Measurements from ENCODE around the gene NTRK3. TPM values are rescaled to one million over a fixed set of nuclear protein-coding genes. Genes with fewer than 3 reads are reported as not detected.

The NTRK3 gene
- total and polyA plus RNA-seq, 4 donors: 0.21 to 2.9 (median 0.32) TPM

DNA sequence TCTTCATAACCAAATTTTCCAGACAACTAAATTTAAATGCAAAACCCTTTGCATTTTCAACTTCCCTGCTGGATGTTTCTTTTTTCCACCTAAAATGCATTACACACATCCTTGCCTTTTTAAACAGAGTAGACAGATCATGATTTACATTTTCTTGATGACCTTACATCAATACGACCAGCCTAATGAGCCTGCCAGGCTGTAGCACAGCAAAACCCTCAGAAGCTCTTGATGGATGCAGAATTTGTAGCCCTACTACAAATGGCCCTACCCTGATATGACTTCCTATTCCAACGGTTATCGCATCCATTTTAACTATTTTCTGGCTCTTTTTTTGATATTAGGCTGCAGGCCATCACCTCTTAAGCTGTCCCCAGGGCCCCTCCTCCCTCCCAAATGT, 66.3 kb downstream of the NTRK3 start:
- TF ChIP-seq RXRA (IDR thresholded peaks at IDR 0.05) (no peak), YY1 (IDR thresholded peaks at IDR 0.05) (no peak), NR2F2 (IDR thresholded peaks at IDR 0.05) (no peak), GABPA (IDR thresholded peaks at IDR 0.05 in 1 of 2, conservative IDR thresholded peaks at IDR 0.05 in 1 of 2) (no peak), TAF1 (conservative IDR thresholded peaks at IDR 0.05) (no peak), FOXA2 (IDR thresholded peaks at IDR 0.05) (no peak), ZBTB33 (IDR thresholded peaks at IDR 0.05) (no peak), ATF3 (IDR thresholded peaks at IDR 0.05) (no peak), HNF4G (IDR thresholded peaks at IDR 0.05) (no peak), SP1 (IDR thresholded peaks at IDR 0.05) (no peak)
- TF ChIP-seq, protein P1, sequence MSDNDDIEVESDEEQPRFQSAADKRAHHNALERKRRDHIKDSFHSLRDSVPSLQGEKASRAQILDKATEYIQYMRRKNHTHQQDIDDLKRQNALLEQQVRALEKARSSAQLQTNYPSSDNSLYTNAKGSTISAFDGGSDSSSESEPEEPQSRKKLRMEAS (IDR thresholded peaks at IDR 0.05): no peak
- DNase-seq (ENCODE audit: low spot score): no peak

GRCh38 chr15:88188300-88188699, 68.2 kb downstream of the NTRK3 start:
- no peaks in the 10 kb centered on the region for H3K4me1 ChIP-seq (ENCODE audit: control insufficient read depth in 4 of 4, insufficient read depth in 4 of 4, low read length in 3 of 4)
- peaks cover 0 to 2% (median 0%) of the 10 kb centered on the region in 4 donors for H3K27me3 ChIP-seq (ENCODE audit: control insufficient read depth in 4 of 4, insufficient read depth in 4 of 4, low read length in 3 of 4)
- H3K36me3 ChIP-seq (ENCODE audit: control insufficient read depth in 4 of 4, insufficient read depth in 3 of 4, low read depth in 1 of 4, low read length in 3 of 4): no peaks in the 10 kb centered on the region
- 78% methylated on average over 2 of the region's 2 CpGs for WGBS
- no peak overlapping the region for H3K4me3 ChIP-seq (ENCODE audit: low read depth in 1 of 3, low read length in 3 of 3)
- no peaks in the 10 kb centered on the region for H3K9me3 ChIP-seq (ENCODE audit: control insufficient read depth in 4 of 4, low read length in 3 of 4)
- no peak overlapping the region for H3K9ac ChIP-seq (ENCODE audit: low read depth in 1 of 2, low read length in 2 of 2)
- H3K27ac ChIP-seq (ENCODE audit: low read depth in 1 of 2, low read length in 2 of 2): no peak overlapping the region
- TF ChIP-seq FOXA2 (IDR thresholded peaks at IDR 0.05): no peak
- TF ChIP-seq, protein P1 (IDR thresholded peaks at IDR 0.05): no peak
- TF ChIP-seq ZBTB33 (IDR thresholded peaks at IDR 0.05): no peak
- TF ChIP-seq, protein P2, sequence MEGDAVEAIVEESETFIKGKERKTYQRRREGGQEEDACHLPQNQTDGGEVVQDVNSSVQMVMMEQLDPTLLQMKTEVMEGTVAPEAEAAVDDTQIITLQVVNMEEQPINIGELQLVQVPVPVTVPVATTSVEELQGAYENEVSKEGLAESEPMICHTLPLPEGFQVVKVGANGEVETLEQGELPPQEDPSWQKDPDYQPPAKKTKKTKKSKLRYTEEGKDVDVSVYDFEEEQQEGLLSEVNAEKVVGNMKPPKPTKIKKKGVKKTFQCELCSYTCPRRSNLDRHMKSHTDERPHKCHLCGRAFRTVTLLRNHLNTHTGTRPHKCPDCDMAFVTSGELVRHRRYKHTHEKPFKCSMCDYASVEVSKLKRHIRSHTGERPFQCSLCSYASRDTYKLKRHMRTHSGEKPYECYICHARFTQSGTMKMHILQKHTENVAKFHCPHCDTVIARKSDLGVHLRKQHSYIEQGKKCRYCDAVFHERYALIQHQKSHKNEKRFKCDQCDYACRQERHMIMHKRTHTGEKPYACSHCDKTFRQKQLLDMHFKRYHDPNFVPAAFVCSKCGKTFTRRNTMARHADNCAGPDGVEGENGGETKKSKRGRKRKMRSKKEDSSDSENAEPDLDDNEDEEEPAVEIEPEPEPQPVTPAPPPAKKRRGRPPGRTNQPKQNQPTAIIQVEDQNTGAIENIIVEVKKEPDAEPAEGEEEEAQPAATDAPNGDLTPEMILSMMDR (IDR thresholded peaks at IDR 0.05; ENCODE audit: low read depth, low read length, missing input control): no peak
- TF ChIP-seq SP1 (IDR thresholded peaks at IDR 0.05): no peak
- no peak for TF ChIP-seq ATF3 (IDR thresholded peaks at IDR 0.05)
- no peak for TF ChIP-seq YY1 (IDR thresholded peaks at IDR 0.05)
- no peak for TF ChIP-seq EGR1 (IDR thresholded peaks at IDR 0.05; ENCODE audit: low read depth in 2 of 2)
- TF ChIP-seq TAF1 (conservative IDR thresholded peaks at IDR 0.05): no peak
- TF ChIP-seq RXRA (IDR thresholded peaks at IDR 0.05): no peak
- no peak for TF ChIP-seq RAD21 (IDR thresholded peaks at IDR 0.05)
- no peak for TF ChIP-seq NR2F2 (IDR thresholded peaks at IDR 0.05)
- no peak for TF ChIP-seq JUND (IDR thresholded peaks at IDR 0.05)
- TF ChIP-seq HNF4A (conservative IDR thresholded peaks at IDR 0.05): no peak
- TF ChIP-seq, protein P3, sequence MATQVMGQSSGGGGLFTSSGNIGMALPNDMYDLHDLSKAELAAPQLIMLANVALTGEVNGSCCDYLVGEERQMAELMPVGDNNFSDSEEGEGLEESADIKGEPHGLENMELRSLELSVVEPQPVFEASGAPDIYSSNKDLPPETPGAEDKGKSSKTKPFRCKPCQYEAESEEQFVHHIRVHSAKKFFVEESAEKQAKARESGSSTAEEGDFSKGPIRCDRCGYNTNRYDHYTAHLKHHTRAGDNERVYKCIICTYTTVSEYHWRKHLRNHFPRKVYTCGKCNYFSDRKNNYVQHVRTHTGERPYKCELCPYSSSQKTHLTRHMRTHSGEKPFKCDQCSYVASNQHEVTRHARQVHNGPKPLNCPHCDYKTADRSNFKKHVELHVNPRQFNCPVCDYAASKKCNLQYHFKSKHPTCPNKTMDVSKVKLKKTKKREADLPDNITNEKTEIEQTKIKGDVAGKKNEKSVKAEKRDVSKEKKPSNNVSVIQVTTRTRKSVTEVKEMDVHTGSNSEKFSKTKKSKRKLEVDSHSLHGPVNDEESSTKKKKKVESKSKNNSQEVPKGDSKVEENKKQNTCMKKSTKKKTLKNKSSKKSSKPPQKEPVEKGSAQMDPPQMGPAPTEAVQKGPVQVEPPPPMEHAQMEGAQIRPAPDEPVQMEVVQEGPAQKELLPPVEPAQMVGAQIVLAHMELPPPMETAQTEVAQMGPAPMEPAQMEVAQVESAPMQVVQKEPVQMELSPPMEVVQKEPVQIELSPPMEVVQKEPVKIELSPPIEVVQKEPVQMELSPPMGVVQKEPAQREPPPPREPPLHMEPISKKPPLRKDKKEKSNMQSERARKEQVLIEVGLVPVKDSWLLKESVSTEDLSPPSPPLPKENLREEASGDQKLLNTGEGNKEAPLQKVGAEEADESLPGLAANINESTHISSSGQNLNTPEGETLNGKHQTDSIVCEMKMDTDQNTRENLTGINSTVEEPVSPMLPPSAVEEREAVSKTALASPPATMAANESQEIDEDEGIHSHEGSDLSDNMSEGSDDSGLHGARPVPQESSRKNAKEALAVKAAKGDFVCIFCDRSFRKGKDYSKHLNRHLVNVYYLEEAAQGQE (IDR thresholded peaks at IDR 0.05): no peak
- no peak for TF ChIP-seq GABPA (IDR thresholded peaks at IDR 0.05 in 1 of 2, conservative IDR thresholded peaks at IDR 0.05 in 1 of 2)
- no peak for TF ChIP-seq HNF4G (IDR thresholded peaks at IDR 0.05)
- DNase-seq (ENCODE audit: low spot score): no peak

More for the DNA sequence above, 66.3 kb downstream of the NTRK3 start:
- 74% methylated on average over 3 of the region's 3 CpGs for WGBS
- Histone ChIP-seq H3K4me3 (ENCODE audit: low read depth in 1 of 3, low read length in 3 of 3) (no peak overlapping the region), H3K4me1 (ENCODE audit: control insufficient read depth in 4 of 4, insufficient read depth in 4 of 4, low read length in 3 of 4) (no peaks in the 10 kb centered on the region), H3K9ac (ENCODE audit: low read depth in 1 of 2, low read length in 2 of 2) (no peak overlapping the region), H3K27ac (ENCODE audit: low read depth in 1 of 2, low read length in 2 of 2) (no peak overlapping the region), H3K27me3 (ENCODE audit: control insufficient read depth in 4 of 4, insufficient read depth in 4 of 4, low read length in 3 of 4) (no peaks in the 10 kb centered on the region), H3K36me3 (ENCODE audit: control insufficient read depth in 4 of 4, insufficient read depth in 3 of 4, low read depth in 1 of 4, low read length in 3 of 4) (no peaks in the 10 kb centered on the region), H3K9me3 (ENCODE audit: control insufficient read depth in 4 of 4, low read length in 3 of 4) (no peaks in the 10 kb centered on the region)
